T-helper 9 cell (primary cell): ENCODE measurements around the gene FRAT1.
A peak's percentile ranks its signal among the peaks of the same experiment; 100 is the strongest.
"Not testable (repeated sequence)": the region's sequence is repeated elsewhere in the genome, so short reads cannot be mapped to it uniquely, and the experiment has no call there.

Experiments
- DNase-seq: peaks from one replicate; pipeline ENCODE4 v3.0.0-alpha.2; 2020
- total RNA-seq, 2 donors: gene quantifications; one replicate each; lab custom pipeline; 2026; lab: John Stamatoyannopoulos, UW

The FRAT1 gene, protein sequence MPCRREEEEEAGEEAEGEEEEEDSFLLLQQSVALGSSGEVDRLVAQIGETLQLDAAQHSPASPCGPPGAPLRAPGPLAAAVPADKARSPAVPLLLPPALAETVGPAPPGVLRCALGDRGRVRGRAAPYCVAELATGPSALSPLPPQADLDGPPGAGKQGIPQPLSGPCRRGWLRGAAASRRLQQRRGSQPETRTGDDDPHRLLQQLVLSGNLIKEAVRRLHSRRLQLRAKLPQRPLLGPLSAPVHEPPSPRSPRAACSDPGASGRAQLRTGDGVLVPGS
- 27.6 to 69.3 reads per million in 2 donors for total RNA-seq

DNA sequence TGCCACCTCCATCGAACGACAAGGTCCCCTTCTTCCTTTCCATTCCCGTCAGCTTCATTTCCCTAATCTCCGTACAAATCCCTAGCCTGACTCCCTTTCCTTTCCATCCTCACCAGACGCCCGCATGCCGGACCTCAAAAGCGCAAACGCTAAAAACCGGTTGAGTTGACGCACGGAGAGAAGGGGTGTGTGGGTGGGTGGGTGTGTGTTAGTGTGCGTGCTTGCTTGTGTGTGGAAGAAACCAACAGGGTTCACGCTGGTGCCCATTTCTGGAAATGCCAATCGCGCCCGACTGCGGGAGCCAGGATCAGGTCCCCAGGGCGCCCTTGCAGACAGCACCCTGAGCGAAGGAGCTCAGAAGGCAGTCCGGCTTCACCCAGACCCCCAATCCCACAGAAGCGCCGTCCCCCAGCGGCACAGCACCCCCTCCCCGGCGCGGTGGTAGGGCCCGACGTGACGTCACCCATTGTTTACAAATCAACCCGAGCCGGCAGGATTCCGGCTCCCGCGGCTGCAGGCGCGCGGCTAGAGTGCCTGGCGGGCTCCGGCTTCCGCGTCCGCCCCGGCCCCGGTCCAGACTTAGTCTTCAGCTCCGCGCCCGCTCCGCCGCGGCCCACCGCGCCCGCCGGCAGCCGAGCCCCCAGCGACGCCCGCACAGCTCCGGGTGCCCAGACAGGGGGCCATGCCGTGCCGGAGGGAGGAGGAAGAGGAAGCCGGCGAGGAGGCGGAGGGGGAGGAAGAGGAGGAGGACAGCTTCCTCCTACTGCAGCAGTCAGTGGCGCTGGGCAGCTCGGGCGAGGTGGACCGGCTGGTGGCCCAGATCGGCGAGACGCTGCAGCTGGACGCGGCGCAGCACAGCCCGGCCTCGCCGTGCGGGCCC is at the start of gene FRAT1:
Gene FRAT1, plus strand, starts transcription at position 500 of the 880 bp plus-strand sequence. Its CDS starts 183 bp downstream, at position 683.
- DNase-seq, result peak; percentile 89

DNA sequence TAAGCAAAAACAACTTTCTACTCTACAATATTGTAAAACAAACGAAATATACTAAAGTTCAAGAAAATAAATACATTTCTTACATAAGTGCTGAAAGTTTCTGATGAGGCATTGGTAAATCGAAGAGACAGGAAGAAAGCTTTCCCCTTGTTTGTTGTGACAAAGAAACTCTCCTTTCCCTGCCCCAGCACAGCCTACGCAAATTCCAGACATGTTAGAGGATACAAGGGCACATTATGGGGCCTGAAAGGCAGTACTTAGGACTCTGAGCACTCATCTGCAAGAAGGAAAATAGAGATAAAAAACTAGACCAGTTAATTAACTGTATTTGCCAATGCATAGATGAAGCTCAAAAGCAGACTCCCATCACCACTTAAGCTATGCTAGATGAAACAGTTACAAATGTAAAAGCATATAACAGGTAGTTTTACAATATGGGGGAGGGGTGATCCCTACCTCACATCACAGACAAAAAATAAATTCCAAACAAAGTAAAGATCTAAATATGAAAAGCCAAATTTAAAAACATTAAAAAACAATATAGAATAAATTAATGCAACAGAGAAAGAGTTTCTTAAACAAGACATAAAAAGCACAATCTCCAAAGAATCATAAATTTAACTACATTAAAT is 48.4 kb upstream of the FRAT1 start:
- DNase-seq, result no peak

DNA sequence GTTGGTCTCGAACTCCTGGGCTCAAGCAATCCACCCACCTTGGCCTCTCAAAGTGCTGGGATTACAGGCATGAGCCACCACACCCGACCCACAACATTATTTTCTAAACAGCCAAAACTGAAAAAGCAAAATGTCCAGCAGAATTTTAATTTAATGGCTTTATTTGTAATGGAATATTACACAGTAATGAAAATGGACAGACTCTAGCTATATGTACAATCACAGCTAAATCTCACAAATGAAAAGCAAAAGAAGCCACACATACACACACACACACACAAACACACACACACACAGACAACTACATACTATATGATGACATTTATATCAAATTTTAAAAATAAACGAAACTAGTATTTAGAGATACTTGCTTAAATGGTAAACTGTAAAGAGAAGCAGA is 45.4 kb upstream of the FRAT1 start:
- no peak for DNase-seq

DNA sequence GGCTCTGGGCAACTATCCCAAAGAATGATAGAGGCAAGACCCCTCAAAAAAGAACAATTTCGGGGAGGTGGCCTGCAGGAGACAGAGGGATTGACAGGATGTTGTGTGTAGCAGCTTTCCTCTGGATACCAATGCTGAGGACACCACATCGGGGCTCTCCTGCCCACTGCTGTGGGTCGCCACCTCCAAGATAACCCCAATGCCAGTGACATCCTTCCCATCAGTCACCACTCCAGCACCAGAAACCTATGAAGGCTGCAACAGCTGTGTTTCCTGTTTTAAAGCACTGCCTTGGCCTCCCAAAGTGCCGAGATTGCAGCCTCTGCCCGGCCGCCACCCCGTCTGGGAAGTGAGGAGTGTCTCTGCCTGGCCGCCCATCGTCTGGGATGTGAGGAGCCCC is 44.2 kb upstream of the FRAT1 start:
- DNase-seq, result no peak

DNA sequence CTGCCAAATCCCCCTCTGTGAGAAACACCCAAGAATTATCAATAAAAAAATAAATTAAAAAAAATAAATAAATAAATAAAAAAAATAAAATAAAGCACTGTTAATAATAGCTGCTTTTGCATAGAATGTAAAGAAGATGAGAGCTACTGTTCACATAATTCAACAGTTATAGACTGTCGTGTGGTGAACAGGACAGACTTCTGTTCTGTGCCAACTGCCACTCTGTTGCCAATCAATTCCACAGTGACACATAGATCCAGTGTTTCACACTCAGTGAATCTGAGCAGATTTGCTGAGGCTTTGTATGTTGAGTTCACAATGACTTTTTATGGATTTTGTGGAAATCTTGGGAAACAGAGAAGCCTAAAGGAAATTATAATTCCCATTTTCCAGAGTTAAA is 41.5 kb upstream of the FRAT1 start:
- no peak for DNase-seq

DNA sequence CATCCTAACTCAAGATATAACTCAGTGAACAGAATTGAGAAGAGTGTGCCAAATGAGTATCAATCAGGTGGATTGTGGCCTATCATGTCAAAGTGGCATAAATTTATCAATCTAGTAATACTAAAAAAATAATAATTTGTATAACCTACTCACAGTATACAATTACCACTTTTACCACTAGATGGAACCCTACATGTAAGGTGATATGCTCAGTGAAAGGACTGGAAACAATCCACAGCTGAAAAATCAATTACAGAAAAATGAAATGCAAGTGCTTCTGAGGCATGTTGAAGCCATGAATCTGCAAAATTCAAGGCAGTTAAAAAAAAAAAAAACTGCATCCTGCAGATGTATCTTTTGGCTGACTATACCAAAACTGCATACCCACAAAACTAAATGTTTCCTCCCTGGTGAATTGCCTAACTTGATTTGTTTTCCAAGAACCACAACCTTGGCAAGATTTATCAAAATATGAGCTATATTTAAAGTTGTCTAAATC is 40.5 kb upstream of the FRAT1 start:
- no peak for DNase-seq

DNA sequence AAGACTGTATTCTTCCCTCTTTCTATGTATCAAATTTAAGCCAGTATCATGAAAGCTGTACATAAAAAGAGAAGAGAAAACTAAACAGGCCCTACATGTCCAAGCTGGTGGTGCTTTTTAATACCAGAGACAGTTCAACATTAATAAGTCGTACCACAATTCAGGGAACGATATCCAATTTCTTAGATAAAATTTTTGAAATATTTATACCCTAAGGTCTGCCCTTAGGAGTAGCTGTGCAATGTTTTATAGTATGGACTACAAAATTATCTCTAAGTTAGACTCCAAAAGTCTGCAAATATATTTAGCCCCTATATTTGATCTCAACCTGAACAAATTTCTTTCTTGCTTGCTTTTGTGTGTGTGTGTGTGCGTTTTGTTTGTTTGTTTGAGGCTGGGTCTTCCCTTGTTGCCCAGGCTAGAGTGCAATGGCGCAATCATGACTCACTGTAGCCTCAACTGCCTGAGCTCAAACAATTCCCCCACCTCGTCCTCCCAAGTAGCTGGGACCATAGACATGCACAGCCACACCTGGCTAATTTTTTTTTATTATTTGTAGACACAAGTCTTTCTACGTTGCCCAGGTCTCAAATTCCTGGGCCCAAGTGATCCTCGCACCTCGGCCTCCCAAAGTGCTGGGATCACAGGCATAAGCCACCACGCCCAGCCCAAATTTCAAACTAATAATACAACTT is 39.8 kb upstream of the FRAT1 start:
- no peak for DNase-seq

DNA sequence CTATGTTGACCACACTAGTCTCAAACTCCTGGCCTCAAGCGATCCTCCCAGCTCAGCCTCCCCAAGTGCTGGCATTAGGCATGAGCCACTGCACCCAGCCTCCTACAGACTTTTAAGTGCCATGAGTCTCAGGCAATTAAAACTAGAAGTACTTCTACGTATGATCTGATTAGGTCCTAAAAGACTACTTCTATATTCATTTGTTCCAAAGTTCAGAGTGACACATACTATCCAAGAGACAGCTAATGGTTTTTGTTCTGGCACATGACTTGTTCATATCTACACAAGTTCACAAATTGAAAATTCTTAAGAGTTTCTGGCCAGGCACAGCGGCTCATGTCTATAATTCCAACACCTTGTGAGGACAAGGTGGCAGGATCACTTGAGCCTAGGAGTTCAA is 38.3 kb upstream of the FRAT1 start:
- DNase-seq, result no peak

DNA sequence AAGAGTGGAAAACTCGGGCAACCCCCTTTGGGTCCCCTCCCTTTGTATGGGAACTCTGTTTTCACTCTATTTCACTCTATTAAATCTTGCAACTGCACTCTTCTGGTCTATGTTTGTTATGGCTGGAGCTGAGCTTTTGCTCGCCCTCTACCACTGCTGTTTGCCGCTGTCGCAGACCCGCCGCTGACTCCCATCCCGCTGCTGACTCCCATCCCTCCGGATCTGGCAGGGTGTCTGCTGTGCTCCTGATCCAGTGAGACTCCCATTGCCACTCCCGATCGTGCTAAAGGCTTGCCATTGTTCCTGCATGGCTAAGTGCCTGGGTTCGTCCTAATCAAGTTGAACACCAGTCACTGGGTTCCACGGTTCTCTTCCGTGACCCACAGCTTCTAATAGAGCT is 29.0 kb upstream of the FRAT1 start:
- not testable (repeated sequence) for DNase-seq

DNA sequence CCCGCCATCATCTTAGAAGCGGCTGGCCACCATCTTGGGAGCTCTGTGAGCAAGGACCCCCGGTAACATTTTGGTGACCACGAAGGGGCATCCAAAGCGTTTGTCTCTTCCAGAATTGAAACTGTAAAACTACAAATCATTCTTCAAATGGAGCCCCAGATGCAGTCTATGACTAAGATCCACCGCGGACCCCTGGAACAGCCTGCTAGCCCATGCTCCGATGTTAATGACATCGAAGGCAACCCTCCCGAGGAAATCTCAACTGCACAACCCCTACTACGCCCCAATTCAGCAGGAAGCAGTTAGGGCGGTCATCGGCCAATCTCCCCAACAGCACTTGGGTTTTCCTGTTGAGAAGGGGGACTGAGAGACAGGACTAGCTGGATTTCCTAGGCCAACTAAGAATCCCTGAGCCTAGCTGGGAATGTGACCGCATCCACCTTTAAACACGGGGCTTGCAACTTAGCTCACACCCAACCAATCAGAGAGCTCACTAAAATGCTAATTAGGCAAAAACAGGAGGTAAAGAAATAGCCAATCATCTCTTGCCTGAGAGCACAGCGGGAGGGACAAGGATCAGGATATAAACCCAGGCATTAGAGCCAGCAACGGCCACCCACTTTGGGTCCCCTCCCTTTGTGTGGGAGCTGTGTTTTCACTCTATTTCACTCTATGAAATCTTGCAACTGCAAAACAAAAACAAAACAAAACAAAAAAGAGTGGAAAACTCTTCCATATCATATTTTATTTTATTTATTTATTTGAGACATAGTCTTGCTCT is 28.3 kb upstream of the FRAT1 start:
- not testable (repeated sequence) for DNase-seq

DNA sequence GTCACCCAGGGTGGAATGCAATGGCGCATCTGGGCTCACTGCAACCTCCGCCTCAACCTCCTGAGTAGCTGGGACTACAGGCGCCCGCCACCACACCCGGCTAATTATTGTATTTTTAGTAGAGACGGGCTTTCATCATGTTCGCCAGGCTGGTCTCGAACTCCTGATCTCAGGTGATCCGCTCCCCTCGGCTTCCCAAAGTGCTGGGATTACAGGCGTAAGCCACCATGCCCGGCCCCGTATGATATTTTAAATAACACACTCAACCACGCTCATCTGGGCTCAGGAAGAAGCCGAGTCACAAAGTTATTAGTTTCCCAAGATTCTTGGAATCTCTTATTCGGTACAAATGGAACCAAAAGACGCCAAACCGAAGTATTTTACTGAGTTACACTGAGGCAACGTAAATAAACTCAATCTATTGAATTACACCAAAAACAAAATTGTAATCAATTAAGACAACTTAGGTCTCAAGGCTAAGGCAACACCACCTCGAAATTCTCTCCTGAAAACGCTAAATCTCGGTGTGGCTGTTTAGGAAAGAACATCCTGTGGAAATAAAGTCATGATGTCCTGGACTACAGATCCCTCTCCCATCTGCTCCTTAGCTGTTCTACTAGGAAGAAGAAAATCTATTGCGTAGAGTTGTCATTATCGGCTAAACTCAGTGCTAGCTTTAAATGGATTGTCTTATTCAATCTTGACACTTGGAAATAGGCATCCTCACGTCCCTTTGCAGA is 27.5 kb upstream of the FRAT1 start:
- DNase-seq, result no peak

DNA sequence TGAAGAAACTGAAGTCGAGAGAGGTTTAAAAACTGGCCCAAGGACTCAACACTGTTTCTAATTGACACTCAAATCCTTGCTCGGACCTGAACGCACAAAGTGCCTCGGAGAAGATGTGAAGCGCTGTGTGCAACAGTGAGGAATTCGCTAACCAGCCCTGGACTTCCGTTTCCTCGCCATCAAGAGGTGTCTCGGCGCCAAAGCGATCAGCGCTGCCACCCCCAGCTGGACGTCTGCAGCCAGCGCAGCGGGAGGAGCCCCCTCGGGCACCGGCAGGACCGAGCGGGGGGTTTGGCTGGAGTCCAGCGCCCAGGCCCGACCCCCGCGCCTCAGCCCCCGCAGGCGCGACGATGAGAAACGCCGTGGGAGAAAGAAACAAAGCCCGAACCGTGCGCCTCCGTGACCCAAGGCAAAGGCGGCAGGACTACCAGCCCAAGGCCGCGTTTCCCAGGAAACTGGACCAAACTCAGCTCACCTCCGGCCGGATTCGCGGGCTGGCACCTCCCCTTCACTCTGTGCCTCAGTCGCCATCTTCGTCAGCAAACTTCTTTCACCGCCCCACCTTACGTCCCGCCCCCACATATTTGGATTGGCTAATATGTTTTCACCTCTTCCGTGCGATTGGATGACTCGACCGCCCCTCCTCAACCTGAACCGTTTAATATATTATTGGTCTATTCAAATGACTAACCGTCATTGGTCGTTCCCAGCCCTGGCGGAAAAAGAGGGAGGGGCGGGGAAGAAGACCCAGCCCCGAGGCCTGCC is 26.8 kb upstream of the FRAT1 start, which contains the start of gene ARHGAP19:
Gene ARHGAP19, minus strand, starts transcription at position 541 of the 765 bp plus-strand sequence. Its CDS starts 10 bp downstream, at position 531.
- peak; percentile 83 for DNase-seq

DNA sequence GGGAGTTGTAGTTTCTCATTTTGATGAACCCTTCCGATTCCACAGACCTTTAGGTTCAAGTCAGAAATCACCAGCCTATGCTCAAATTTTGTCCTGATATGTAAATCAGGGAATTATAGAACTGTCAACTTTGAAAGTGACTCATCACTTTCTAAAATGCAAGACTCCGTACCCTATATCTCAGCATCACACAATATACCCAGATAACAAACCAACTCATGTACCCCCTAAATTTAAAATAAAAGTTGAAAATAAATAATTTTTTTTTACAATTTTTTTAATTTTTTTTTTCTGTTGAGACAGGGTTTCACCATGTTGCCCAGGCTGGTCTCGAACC is 26.2 kb upstream of the FRAT1 start:
- no peak for DNase-seq

DNA sequence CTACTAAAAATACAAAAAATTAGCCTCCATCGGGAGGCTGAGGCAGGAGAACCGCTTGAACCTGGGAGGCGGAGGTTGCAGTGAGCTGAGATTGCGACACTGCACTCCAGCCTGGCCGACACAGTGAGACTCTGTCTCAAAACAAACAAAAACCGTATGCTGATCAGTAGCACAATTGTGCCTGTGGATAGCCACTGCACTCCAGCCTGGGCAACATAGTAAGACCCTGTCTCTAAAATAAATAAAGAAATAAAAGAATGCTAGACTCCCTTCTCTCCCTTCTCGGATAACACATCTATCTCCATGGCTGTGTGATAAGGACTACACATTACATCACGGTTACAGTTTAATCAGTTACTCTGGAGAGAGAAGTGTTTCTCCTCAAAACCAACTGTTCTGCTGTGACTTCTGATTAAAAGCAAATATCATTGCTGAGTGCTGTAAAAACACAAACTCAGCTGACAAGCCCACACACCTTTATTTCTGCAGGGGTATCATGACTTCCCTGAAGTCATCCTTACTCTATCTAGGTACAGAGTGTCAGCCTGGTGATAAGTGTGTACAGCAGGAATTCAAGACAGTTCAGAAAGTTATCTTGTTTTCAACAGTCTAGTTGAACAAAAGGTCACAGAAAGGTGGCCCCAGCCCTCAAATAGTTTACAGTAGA is 21.4 kb upstream of the FRAT1 start:
- DNase-seq, result no peak

DNA sequence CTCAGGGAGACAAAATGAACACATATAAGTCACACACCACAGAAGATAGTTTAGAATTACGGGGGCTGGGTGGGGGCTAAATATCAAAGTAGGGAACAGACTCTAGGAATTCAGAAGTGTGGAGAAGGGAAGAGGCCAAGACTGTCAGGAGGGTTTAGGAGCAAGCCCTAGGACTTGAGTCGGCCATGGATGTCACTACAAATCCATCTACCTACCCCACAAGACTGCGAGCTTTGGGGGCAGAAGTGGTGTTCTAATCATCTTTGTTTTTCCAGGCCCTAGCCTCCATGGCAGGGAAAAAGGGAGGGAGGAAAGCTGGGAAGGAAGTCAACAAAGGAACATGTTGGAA is 20.9 kb upstream of the FRAT1 start:
- no peak for DNase-seq

DNA sequence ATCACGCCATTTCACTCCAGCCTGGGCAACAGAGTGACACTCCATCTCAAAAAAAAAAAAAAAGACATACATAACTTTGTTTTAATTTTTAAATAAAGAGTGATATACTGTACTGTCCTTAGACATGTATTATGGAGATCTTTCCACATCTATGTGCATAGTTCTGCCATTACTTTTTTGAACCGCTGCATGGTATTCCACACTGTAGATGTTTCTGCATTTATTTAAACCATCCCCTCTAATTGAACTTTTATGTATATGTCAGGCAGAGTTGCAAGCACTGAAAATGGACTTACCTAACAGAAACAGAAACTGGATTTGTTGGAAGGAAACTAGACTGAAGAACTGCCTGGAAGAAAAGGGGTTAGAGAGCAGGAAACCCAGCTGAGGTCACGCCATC is 18.1 kb upstream of the FRAT1 start:
- DNase-seq, result no peak

DNA sequence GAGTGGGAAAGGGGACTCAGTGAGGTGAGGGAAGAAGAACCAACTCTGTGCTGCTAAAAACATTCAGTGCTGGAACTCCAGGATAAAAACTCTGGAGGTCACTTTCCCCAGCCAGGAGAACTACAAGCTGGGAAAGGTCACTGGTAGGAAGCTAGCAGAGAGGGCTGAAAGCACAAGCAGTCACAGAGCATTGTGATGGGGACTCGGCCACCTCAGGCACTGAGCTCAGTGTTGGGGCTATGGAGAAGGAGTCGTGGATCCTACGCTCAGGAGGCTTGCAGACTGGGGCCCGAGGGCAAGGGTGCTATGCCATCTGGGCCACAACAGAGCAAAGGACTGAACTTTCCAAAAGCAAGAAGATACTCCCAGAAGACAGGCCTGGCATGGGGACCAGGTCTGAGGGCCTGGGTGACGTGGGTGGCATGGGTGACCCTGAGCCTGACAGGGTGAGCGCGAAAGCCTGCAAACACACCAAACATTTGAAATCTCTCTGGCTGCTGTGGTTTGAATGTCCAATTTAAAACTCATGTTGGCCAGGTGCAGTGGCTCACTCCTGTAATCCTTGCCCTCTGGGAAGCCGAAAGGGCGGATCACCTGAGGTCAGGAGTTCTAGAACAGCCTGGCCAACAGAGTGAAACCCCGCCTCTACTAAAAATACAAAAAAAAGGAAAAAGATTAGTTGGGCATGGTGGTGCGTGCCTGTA is 16.8 kb upstream of the FRAT1 start:
- DNase-seq, result no peak

DNA sequence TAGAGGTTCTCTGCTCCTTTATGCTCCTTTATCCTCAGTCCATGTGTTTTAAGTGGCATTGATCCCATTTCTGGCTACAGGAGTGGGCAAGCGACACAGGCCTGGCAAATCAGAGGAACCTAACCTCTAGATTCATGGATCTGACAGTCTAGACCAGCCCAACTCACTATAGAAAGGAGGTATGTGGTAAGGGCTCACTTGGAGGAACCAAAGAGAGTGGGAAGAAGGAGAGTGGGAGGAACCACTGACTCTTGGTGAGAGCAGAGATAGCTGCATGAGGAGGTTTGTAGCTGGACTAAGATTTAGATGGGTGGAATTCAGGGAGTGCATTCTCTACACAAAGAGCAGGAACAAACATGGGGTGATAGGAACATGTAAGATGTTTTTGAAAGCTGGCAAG is 11.6 kb upstream of the FRAT1 start:
- no peak for DNase-seq
